ENCODE data around the gene NGFR.
"Not testable (repeated sequence)": the region's sequence is repeated elsewhere in the genome, so short reads cannot be mapped to it uniquely, and the experiment has no call there.

NGFR gene

DNA sequence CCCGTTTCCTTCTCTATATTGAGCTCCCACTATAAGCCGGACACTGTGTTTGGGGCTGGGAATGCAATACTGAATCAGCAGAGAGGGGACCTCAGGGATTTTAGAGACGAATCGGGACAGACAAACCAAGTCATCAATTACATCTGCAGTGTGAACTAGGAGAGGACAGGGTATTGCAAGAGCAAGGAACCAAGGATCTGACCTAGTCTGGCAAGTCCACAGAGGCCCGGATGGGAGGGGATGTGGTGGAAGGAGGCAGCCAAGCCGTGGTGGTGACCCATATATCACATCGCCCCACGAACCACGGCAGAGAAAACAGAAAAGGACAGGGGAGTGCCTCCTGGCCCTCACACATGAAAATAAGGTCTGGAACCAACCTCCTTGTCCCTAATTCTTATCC is 52.5 kb downstream of the NGFR start:
- no peak for DNase-seq (ENCODE audit: low read depth)
- no peak overlapping the region for H3K4me3 ChIP-seq (ENCODE audit: low read length)
- TF ChIP-seq, protein P1, sequence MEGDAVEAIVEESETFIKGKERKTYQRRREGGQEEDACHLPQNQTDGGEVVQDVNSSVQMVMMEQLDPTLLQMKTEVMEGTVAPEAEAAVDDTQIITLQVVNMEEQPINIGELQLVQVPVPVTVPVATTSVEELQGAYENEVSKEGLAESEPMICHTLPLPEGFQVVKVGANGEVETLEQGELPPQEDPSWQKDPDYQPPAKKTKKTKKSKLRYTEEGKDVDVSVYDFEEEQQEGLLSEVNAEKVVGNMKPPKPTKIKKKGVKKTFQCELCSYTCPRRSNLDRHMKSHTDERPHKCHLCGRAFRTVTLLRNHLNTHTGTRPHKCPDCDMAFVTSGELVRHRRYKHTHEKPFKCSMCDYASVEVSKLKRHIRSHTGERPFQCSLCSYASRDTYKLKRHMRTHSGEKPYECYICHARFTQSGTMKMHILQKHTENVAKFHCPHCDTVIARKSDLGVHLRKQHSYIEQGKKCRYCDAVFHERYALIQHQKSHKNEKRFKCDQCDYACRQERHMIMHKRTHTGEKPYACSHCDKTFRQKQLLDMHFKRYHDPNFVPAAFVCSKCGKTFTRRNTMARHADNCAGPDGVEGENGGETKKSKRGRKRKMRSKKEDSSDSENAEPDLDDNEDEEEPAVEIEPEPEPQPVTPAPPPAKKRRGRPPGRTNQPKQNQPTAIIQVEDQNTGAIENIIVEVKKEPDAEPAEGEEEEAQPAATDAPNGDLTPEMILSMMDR (conservative IDR thresholded peaks at IDR 0.05; ENCODE audit: low read depth, low read length) = no peak

DNA sequence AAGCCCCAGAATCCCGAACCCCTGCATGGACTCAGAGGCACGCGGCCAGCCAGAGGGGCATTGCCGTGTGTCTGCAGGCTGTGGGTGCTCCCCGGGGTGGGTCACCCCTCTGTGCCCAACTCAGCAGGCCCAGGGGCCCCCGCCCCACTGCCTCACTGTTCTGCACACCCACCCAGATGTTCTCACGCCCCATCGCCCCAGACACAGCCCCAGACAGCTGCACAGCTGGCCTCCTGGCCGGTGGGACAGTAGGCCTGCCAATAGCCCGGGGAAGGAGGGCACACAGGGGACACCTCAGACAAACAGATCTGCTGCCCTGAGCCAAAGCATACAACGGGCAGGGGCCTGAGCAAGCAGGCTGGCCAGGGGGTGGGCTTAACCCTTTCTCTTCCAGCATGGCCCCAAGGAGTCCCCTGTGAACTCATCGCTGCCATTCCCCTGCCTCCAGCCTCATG is 53.0 kb downstream of the NGFR start:
- DNase-seq (ENCODE audit: low read depth) = no peak
- TF ChIP-seq, protein P1 (conservative IDR thresholded peaks at IDR 0.05; ENCODE audit: low read depth, low read length) = no peak
- H3K4me3 ChIP-seq (ENCODE audit: low read length) = no peak overlapping the region

DNA sequence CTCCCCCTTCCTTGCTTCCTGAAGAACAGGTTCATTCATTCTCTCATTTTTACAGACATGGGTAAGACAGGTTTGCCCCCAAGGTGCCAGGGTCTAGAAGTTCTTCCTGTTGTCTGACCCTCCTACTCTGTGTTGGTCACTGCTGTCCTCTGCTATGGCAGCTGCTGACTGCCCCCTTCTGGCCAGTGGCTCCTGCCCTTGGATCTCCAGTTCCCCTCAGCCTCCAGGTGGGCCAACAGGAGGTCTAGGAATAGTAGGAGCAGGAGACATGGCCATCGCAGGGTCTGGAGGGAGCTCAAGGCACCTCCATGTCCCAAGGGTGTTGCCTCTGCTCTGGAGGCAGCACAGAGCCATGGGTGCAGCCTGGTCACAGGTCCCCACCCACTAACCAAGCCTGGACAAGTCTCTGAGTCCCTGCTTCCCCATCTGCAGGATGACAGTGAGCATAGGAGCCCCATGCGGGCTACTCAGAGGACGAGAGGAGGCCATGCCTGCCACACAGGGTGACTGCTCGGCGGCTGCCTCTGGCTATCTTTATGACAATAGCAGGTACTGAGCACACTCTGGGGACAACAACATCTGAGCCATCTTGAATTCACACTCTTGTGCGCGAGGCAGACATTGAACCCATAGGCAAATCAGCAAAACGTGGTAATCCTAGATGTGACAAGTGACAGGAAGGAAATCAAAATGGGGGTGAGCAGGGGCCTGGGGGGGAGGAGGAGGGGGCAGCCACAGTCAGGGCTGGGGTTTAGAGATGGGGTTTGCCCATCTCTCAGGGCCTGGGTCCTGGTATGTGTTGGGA is 53.6 kb downstream of the NGFR start:
- no peak overlapping the region for H3K4me3 ChIP-seq (ENCODE audit: low read length)
- DNase-seq (ENCODE audit: low read depth) = no peak
- TF ChIP-seq, protein P1 (conservative IDR thresholded peaks at IDR 0.05; ENCODE audit: low read depth, low read length) = peak; percentile 75

DNA sequence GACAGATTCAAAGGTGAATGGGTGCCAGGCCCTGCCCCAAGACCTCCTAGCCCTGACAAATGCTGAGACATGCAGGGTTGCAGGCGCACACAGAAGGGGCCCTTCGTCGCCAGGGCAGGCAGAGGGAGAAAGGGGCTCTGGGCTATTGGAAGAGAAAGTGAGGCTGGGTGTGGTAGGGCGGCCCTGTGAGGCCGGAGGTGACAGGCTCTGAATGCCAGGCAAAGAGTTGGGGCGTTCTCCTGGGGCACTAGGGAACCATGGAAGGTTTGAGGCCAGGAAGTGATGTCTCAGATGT is 54.2 kb downstream of the NGFR start:
- DNase-seq (ENCODE audit: low read depth) = no peak
- TF ChIP-seq, protein P1 (conservative IDR thresholded peaks at IDR 0.05; ENCODE audit: low read depth, low read length) = no peak
- H3K4me3 ChIP-seq (ENCODE audit: low read length) = no peak overlapping the region

DNA sequence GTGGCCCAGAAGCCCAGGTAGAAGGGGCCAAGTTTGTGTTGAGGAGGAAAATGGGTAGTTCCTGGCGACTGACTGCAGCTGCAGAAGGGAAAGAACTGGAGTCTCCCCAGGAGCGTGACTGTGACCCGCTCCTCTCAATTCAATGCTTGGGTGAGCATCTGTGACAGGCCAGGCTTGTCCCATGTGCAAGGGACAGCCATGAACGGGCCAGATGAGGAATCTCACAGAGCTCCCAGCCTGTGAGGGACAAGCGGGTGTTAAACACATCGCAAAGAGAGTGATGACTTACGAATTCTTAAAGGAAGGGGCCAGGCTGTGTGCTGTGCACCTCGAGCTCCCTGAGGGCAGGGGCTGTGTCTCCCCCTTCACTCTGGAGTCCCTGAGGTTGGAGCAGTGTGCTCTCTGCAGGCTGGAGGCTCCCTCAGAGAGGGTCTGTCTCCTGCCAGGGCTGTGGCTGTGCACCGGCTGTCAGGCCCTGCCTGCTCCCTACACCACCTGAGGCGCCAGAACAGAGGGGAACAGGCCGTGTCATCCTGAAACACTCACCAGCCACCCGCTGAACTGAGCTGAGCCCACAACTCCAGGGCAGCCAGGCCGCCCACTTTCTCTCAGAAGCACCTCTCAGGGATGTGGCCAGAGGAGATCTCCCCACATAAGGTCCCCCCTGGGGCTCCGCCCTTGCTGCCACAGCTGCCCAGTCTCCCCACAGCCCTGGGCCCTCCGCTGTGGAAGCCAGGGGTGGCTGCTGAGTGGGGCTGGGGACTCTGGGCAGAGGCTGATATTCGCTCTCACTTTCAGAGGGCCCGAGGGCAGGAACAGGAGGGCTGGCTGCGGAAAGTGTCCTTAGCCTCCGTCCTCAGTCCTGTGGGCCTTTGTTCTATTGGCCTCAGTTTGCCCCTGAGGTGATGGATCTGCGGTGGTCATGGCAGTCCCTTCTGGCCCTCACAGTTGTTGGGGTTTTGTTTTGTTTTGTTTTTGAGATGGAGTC is 54.9 kb downstream of the NGFR start:
- TF ChIP-seq, protein P1 (conservative IDR thresholded peaks at IDR 0.05; ENCODE audit: low read depth, low read length) = no peak
- H3K4me3 ChIP-seq (ENCODE audit: low read length) = no peak overlapping the region
- DNase-seq (ENCODE audit: low read depth) = no peak

DNA sequence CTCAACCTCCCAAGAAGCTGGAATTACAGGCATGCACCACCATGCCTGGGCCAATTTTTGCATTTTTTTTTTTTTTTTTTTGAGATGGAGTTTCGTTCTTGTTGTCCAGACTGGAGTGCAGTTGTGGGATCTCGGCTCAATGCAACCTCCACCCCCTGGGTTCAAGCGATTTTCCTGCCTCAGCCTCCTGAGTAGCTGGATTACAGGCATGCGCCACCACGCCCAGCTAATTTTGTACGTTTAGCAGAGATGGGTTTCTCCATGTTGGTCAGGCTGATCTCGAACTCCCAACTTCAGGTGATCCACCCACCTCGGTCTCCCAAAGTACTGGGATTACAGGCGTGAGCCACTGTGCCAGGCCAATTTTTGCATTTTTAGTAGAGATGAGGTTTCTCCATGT is 55.7 kb downstream of the NGFR start:
- not testable (repeated sequence) for H3K4me3 ChIP-seq (ENCODE audit: low read length); DNase-seq (ENCODE audit: low read depth)

DNA sequence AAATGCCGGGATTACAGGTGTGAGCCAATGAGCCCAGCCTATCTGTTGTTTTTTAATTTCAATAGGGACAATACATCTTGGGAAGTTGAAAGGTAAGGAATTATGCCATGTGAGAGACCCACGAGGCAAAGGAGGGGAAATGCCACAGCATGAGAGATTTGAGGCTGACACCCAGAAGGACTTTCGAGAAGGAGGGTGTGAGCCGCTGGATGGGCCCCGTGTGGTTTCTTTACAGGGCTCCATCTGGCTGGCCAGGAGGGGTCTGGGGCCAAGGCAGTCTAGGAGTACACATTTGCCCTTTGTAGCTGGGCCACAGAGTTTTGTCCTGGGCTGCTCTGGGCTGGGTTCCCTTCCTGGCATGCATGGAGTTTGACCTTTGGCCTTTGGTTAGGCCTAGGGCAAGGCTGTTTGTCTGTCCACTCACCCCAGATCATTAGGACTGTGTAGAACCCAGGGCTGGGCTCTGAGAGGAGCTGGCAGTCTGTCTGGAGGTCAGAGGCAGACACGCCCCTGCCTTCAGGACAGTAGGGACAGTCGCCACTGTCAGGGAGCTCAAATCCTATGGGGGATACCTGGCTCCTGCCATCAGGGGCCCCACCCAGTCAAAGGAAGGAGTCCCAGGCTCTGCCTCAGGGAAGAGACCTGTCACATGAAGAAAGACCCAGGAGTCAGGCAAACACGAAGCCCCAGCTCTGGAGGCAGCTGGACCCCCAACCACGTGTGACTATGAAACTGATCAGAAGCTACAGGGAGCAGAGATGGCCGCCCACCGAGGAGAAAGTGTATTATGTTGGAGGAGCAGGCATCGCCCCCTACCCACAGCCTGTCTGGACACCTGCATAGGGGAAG is 56.4 kb downstream of the NGFR start:
- H3K4me3 ChIP-seq (ENCODE audit: low read length) = no peak overlapping the region
- TF ChIP-seq, protein P1 (conservative IDR thresholded peaks at IDR 0.05; ENCODE audit: low read depth, low read length) = no peak
- DNase-seq (ENCODE audit: low read depth) = no peak
